ENCODE results near the gene PLCB3.

Gene PLCB3

GRCh38 chr11:64261556-64262080 is 10.3 kb downstream of the PLCB3 start:
- no peak for TF ChIP-seq CTCF (conservative IDR thresholded peaks at IDR 0.05)
- no peak overlapping the region for H3K27ac ChIP-seq

- TF ChIP-seq CTCF (conservative IDR thresholded peaks at IDR 0.05), result no peak
- no peak overlapping the region for H3K27ac ChIP-seq
Observed at GRCh38 chr11:64262271-64263002, 11.1 kb downstream of the PLCB3 start.

DNA sequence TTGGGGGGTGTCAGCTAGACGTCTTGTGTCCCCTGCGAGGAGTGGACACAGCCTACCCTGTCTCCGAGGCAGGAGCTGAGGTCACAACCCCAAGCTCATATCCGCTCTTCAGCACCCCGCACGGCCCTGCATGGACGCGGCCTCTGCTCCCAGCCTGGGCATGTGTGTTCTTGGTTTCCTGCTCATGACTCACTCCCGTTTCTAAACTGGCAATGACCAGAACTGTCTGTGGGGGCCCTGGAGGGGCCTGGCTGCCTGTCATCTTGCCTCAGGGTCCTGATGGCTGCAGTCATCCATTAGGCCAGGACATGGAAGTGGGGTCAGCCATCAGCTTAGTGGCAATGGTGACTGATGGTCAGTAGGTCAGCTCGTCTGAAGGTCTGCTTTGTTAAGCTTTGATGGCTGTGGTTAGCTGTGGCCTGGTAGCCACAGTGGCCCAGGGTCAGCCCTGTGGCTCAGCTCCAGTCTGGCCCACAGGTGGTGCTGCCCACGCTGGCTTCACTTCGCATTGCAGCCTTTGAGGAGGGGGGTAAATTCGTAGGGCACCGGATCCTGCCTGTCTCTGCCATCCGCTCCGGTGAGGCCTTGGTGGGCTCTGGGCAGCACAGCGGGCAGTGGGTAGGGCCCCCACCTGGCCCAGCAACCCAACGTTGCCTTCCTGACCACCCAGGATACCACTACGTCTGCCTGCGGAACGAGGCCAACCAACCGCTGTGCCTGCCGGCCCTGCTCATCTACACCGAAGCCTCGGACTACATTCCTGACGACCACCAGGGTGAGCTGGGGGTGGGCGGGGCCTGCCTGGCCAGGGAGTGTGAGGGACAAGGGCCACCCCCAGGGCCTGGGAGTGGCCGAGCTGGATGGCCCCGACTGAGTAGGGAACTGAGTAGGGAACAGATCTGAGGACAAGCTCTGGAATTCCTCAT is 12.0 kb downstream of the PLCB3 start:
- peak overlapping the region; percentile 100; the same call in 1 of the 2 replicates for H3K27ac ChIP-seq

GRCh38 chr11:64263947-64264317 is 12.6 kb downstream of the PLCB3 start:
- peak overlapping the region; percentile 100; the same call in 1 of the 2 replicates for H3K27ac ChIP-seq

More for the DNA sequence above, 12.0 kb downstream of the PLCB3 start:
- TF ChIP-seq CTCF (conservative IDR thresholded peaks at IDR 0.05), result peak; percentile 56

DNA sequence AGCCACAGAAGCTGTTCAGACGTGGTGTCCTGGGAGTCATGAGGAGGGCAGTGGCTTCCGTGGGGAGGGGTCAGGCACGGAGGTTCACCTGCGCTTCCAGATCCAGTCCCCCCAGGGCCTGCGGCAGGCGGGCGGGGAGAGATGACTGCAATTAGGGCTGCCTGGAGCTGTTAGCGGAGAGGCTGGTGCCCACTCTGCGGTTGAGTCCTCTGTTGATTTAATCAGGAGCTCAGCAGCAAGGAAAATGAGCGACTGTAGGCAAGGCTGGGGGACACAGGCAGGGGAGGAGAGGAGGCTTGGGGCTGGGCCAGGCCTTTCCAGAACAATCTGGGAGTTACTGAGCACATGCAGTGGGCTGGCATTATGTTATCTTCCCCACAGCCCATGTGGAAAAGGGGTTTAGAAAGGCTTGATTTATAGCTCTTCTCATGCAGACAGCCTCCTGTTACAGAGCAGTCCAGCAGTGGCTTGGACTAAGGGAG is 13.1 kb downstream of the PLCB3 start:
- TF ChIP-seq CTCF (conservative IDR thresholded peaks at IDR 0.05), result no peak

More at GRCh38 chr11:64263947-64264317, 12.6 kb downstream of the PLCB3 start:
- no peak for TF ChIP-seq CTCF (conservative IDR thresholded peaks at IDR 0.05)

GRCh38 chr11:64265176-64266160 is 14.1 kb downstream of the PLCB3 start:
- peak overlapping the region; percentile 100 for H3K27ac ChIP-seq
- no peak for TF ChIP-seq CTCF (conservative IDR thresholded peaks at IDR 0.05)

More for the DNA sequence above, 13.1 kb downstream of the PLCB3 start:
- H3K27ac ChIP-seq, result peak overlapping the region; percentile 100

All from VCaP (cell line).